PFSK-1 (cell line): Measurements from ENCODE around the gene RREB1.

Source experiments
- FOXP2 ChIP-seq: optimal IDR thresholded peaks from 2 replicates; pipeline ENCODE3; 2011; ENCODE audit warnings: borderline replicate concordance, control low read depth, inconsistent platforms; ENCODE audit not compliant: insufficient read depth; ENCODE audit errors: extremely low read length, extremely low read depth
- POLR2AphosphoS5 ChIP-seq: IDR thresholded peaks from 2 replicates; pipeline ENCODE4 v1.6.1; 2012; ENCODE audit warnings: low read depth, mild to moderate bottlenecking, control low read depth, low read length, moderate library complexity
- REST ChIP-seq, 2 experiments: IDR thresholded peaks; 2 replicates each; pipeline versions ENCODE4 v1.6.1 to v1.8.0; 2011 to 2012; ENCODE audit warnings: low read depth in 2 of 2, low read length in 2 of 2, control low read depth in 1 of 2, inconsistent platforms in 1 of 2, mild to moderate bottlenecking in 1 of 2, moderate library complexity in 1 of 2; ENCODE audit not compliant: insufficient read depth in 1 of 2
- SIN3A ChIP-seq: IDR thresholded peaks from 2 replicates; pipeline ENCODE4 v1.6.1; 2012; ENCODE audit warnings: mild to moderate bottlenecking, low read length, moderate library complexity, borderline replicate concordance; ENCODE audit not compliant: insufficient read depth
- TAF1 ChIP-seq: IDR thresholded peaks from 2 replicates; pipeline ENCODE4 v1.6.1; 2012; ENCODE audit warnings: low read length, control low read depth, borderline replicate concordance; ENCODE audit not compliant: insufficient read depth

Gene RREB1

GRCh38 chr6:7298113-7298512 lies 190.4 kb downstream of the RREB1 start:
- TF ChIP-seq TAF1 (no peak), POLR2AphosphoS5 (no peak), SIN3A (no peak), REST (IDR thresholded peaks at IDR 0.05; ENCODE audit: insufficient read depth in 1 of 2, low read depth in 2 of 2, low read length in 2 of 2) (no peak), FOXP2 (no peak)

GRCh38 chr6:7300926-7301325 lies 193.2 kb downstream of the RREB1 start:
- TF ChIP-seq SIN3A (no peak), POLR2AphosphoS5 (no peak), REST (IDR thresholded peaks at IDR 0.05; ENCODE audit: insufficient read depth in 1 of 2, low read depth in 2 of 2, low read length in 2 of 2) (no peak), TAF1 (no peak), FOXP2 (no peak)
